GM12874 (cell line): ENCODE results near the gene ATP8B1.

Source experiments
- CTCF ChIP-seq: IDR thresholded peaks from 2 replicates; pipeline ENCODE4 v1.5.1; 2011; ENCODE audit warnings: low read depth, mild to moderate bottlenecking, control low read depth, low read length, moderate library complexity; ENCODE audit not compliant: insufficient read depth

The ATP8B1 gene

DNA sequence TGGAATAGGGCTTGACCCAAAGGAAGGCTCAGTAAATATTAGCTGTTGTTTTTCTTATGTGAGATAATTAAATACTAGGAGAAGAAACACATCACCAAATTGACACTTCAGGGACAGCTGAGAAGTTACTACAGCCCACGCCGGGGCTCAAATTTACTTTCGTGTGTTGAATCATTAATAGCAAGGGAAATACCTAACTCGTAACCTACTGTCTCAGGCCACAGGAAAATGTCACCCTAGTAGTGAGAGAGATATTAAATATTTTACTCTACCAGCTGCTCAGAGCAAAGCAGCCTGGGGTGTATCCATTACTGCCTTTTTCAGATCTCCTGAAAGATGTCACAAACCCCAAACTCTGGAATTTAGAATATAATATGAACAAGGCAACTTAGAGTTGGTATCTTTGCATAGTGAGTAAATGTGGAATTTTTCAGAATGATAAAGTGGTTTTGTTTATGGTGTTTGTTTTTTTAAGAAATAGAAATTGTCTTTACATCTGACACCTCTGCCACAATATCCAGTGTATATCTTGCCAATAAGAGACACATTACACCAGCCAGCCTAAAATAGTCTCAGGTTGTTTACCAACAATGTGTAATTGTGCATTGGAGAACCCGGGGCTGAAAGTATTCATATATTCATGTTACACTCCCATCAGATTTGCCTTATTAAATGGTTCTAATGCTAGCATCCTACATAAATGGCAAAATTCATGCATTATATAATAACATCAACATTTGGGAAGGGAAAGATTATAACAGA, 48.4 kb downstream of the ATP8B1 start:
- TF ChIP-seq CTCF, result no peak

DNA sequence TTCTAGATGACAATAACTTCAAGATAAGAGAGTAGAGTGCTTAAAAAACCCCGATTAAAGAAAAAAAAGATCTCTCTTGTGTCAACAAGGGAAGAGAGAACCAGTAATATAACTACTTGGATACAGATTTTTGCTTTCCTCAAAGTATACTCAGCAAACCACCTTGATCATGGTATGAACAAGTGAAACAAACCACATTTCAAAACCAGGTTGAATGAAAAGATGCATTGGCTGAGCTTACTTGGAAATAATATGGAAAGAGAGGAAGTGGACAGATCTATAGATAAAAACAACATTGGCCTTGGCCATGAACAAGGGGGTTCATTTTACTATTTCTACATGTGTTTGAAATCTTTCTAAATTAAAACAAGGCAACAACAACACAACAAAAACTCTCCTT, 50.1 kb downstream of the ATP8B1 start:
- TF ChIP-seq CTCF, result no peak

- no peak for TF ChIP-seq CTCF
These were observed 53.5 kb downstream of the ATP8B1 start for GRCh38 chr18:57749604-57749970.

DNA sequence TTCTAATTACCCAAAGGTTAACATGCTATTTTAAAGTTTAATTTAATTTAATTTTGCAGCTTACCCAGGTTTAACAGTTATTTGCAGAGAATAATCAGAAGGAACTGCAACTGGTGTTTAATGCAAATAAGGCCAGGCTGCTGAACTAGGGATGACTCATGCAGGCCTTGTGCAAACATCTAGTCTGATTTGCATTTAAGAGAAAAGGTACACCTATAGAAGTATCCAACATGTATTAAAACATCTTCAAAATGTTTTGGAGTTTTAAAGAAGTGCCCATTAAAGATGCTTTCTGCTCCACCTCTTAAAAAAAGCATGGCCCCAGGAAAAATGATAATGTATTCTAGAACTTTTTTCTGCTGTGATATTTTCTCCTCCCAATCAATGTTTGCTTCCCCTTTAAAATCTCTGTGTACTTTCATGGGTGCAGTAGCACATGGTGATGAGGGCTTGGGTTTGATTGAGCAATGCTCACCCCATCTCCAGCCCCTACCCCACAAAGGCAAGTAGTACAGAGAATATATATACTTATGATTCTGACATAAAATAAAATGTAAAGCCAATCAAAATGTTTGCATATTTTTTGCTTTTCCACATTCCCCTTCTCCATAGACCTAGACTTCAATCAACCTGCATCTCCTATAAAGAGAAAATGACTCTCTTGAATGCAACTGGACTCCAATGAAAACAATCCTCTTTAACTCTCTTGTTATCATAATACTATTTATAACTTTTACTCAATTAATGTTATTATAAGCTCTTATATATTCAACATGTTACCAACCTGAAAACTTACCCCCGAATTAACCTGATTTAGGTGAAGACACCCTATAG, 54.1 kb downstream of the ATP8B1 start:
- no peak for TF ChIP-seq CTCF

DNA sequence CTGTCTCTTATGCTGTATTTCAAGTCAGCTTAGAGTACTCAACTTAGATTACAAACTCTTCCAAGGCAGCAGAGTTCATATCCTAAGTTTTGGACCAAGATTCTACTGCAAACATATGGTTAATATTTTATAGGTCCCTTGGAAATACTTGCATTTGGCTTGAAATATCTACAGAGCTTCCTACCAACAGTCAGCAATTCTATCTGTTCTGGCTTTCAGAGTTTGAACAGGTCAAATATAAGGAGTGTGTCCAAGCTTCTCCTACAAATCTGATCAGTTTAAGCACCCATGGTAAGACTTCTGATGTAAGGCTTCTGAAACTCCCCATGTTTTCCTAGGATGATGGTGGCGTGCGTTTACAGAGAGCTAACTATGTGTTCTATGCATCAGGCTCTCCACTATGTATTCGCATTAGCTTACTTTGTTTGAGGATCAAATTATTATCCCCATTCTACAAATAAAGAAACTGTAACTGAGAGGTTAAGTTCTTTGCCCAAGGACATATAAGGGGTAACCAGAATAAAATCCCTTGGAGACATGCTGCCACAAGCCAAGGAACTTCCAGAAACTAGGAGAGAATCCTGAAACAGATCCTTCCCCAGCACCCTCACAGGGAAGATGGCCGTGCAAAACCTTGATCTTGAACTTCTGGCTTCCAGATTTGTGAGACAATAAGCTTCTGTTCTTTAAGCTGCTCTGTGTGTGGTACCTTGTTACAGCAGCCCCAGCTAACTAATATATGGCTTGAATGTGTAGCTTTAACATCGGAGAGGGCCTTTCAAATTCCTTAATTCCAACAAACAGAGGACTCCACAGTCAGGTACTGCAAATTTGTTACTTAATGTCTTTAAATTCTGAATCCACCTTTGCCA, 55.1 kb downstream of the ATP8B1 start:
- no peak for TF ChIP-seq CTCF

- no peak for TF ChIP-seq CTCF
These were observed 58.9 kb downstream of the ATP8B1 start for GRCh38 chr18:57744211-57744694.

DNA sequence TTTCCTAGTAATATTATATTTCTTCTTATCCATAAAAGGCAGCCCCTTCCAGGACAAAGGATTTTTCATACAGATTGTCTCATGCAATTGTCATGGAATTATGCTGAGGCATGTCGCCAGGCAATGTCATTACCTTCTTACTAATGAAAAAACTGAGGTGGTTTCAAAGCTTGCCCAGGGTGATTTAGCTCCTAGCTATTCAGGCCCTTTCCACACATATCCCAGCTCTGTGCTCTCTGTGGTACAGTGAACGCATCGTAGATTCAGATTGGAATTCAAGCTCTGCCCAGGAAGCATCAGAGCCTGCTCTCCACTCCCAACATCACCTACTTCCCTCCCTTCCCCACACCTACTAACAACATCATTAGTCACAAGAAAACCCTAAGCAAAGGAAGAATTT, 60.1 kb downstream of the ATP8B1 start:
- no peak for TF ChIP-seq CTCF
